GM12878 (cell line): ENCODE measurements around the gene HSF4. TPM values are rescaled to one million over a fixed set of nuclear protein-coding genes. Genes with fewer than 3 reads are reported as not detected.

Experiments
- ATAC-seq: fragments of 200-7000 bp; cut with Tn5 transposase; 3 replicates; pipeline ENCODE4 v1.9.1; 2020; ENCODE audit warnings: mild to moderate bottlenecking, moderate library complexity
- BruUV-seq: library from RNA; stranded (reverse); fragments of 400-500 nt; replicated peaks from 2 replicates; lab custom pipeline; 2021; lab: Mats Ljungman, UMichigan
- CTCF ChIA-PET: fragments of 300-600 bp; sonication (Branson Sonifier 250); formaldehyde crosslinking; extraction: SDS; loops from one replicate; lab custom pipeline; 2021; ENCODE audit warnings: inconsistent platforms; lab: Yijun Ruan, JAX
- POLR2A ChIA-PET: fragments of 350-600 bp; formaldehyde crosslinking; extraction: SDS; loops from one replicate; lab custom pipeline; 2021; ENCODE audit warnings: inconsistent platforms; lab: Charles Lee
- RAD21 ChIA-PET: fragments of 300-600 bp; sonication (Branson Sonifier 250); formaldehyde crosslinking; loops from one replicate; lab custom pipeline; 2023; ENCODE audit warnings: antibody characterized with exemption; ENCODE audit not compliant: unreplicated experiment; lab: Charles Lee
- SMC1A ChIA-PET: fragments of 300-600 bp; sonication (Branson Sonifier 250); formaldehyde crosslinking; loops from one replicate; lab custom pipeline; 2023; ENCODE audit not compliant: unreplicated experiment, uncharacterized antibody; lab: Charles Lee
- DNase-seq: peaks from one replicate; pipeline ENCODE4 v3.0.0-alpha.2; 2011; ENCODE audit warnings: low read depth, low spot score
- FAIRE-seq: peaks from 3 replicates; lab custom pipeline; 2011; peaks lifted over from hg19 to GRCh38; lab: Jason Lieb, UNC
- H2AFZ ChIP-seq: 2 replicates; pipeline ENCODE4 v1.6.0; 2011; ENCODE audit warnings: low read depth, low read length, control low read depth; ENCODE audit not compliant: control insufficient read depth
- H3K27ac ChIP-seq: 2 replicates; pipeline ENCODE4 v1.5.1; 2011; ENCODE audit warnings: control low read depth; ENCODE audit not compliant: control insufficient read depth, insufficient read depth
- H3K27me3 ChIP-seq, 2 experiments: replicated peaks in 1 of 2; 2 replicates each; pipeline versions ENCODE4 v1.6.0 to v1.6.1; 2011; ENCODE audit warnings: low read length in 1 of 2; ENCODE audit not compliant: control insufficient read depth in 2 of 2, insufficient read depth in 2 of 2
- H3K36me3 ChIP-seq, 2 experiments: 2 replicates each; pipeline ENCODE4 v1.5.1; 2011; ENCODE audit warnings: low read length in 1 of 2; ENCODE audit not compliant: control insufficient read depth in 2 of 2, insufficient read depth in 2 of 2
- H3K4me1 ChIP-seq: 2 replicates; pipeline ENCODE4 v1.6.1; 2011; ENCODE audit warnings: mild to moderate bottlenecking, low read length, moderate library complexity, mixed read lengths; ENCODE audit not compliant: control insufficient read depth, insufficient read depth
- H3K4me2 ChIP-seq: 2 replicates; pipeline ENCODE4 v1.6.0; 2011; ENCODE audit warnings: control low read depth; ENCODE audit not compliant: control insufficient read depth, insufficient read depth
- H3K4me3 ChIP-seq: fragments of 200-600 bp; sonication (generic); 2 replicates; pipeline ENCODE4 v1.5.1; 2016
- H3K79me2 ChIP-seq: 2 replicates; pipeline ENCODE4 v1.6.0; 2011; ENCODE audit warnings: low read length; ENCODE audit not compliant: control insufficient read depth, insufficient read depth
- H3K9ac ChIP-seq: 2 replicates; pipeline ENCODE4 v1.8.0; 2011; ENCODE audit warnings: low read length, control low read depth, mixed read lengths; ENCODE audit not compliant: control insufficient read depth, insufficient read depth
- H3K9me3 ChIP-seq: replicated peaks from 3 replicates; pipeline ENCODE4 v1.5.1; 2011; ENCODE audit warnings: mild to moderate bottlenecking, low read length; ENCODE audit not compliant: control insufficient read depth, insufficient read depth
- H4K20me1 ChIP-seq: 2 replicates; pipeline ENCODE4 v1.6.0; 2011; ENCODE audit not compliant: control insufficient read depth, insufficient read depth
- BMI1 ChIP-seq: fragments of 450-650 bp; IDR thresholded peaks from 2 replicates; pipeline ENCODE4 v1.6.1; 2016; ENCODE audit warnings: mild to moderate bottlenecking, moderate library complexity, borderline replicate concordance
- CEBPB ChIP-seq, 2 experiments: fragments of 150-350 bp in 1 of 2; IDR thresholded peaks; 2 replicates each; pipeline ENCODE4 v1.6.1; 2012 to 2014; ENCODE audit warnings: low read depth in 2 of 2, low read length in 2 of 2, borderline replicate concordance in 1 of 2, inconsistent platforms in 1 of 2
- CEBPZ ChIP-seq: fragments of 150-350 bp; IDR thresholded peaks from 2 replicates; pipeline ENCODE4 v1.6.1; 2016; ENCODE audit warnings: low read depth, low read length
- E2F4 ChIP-seq: IDR thresholded peaks from 2 replicates; pipeline ENCODE4 v1.6.1; 2012; ENCODE audit warnings: low read depth, low read length, improper control_type of control experiment
- E2F8 ChIP-seq: fragments of 450-650 bp; IDR thresholded peaks from 2 replicates; pipeline ENCODE4 v1.6.1; 2018; ENCODE audit warnings: mild to moderate bottlenecking, low read depth, moderate library complexity; ENCODE audit not compliant: partially characterized antibody
- EGR1 ChIP-seq, 2 experiments: IDR thresholded peaks; 1 replicate in 1 of 2; 2 replicates in 1 of 2; pipeline ENCODE4 v1.6.1; 2011 to 2012; ENCODE audit warnings: low read depth in 2 of 2, low read length in 2 of 2, borderline replicate concordance in 1 of 2, mild to moderate bottlenecking in 1 of 2, moderate library complexity in 1 of 2
- EZH2 ChIP-seq: IDR thresholded peaks from 2 replicates; pipeline ENCODE4 v1.6.1; 2012; ENCODE audit warnings: low read depth, mild to moderate bottlenecking, control low read depth, inconsistent platforms, low read length, borderline replicate concordance; ENCODE audit not compliant: control insufficient read depth
- HSF1 ChIP-seq: fragments of 150-350 bp; IDR thresholded peaks from 2 replicates; pipeline ENCODE4 v1.6.1; 2014; ENCODE audit warnings: mild to moderate bottlenecking, low read depth, low read length
- MEF2B ChIP-seq: fragments of 450-650 bp; IDR thresholded peaks from 2 replicates; pipeline ENCODE4 v1.6.1; 2018; ENCODE audit warnings: mild to moderate bottlenecking, moderate library complexity; ENCODE audit not compliant: partially characterized antibody, poor library complexity, severe bottlenecking
- NR2F1 ChIP-seq: fragments of 450-650 bp; conservative IDR thresholded peaks from 2 replicates; pipeline ENCODE4 v1.6.1; 2017; ENCODE audit warnings: mild to moderate bottlenecking
- POLR2AphosphoS5 ChIP-seq: IDR thresholded peaks from 2 replicates; pipeline ENCODE4 v1.6.1; 2011; ENCODE audit warnings: mild to moderate bottlenecking, low read length, inconsistent platforms
- RAD51 ChIP-seq: fragments of 450-650 bp; IDR thresholded peaks from 2 replicates; pipeline ENCODE4 v1.6.1; 2016; ENCODE audit warnings: moderate library complexity, mild to moderate bottlenecking, inconsistent platforms
- RB1 ChIP-seq: fragments of 450-650 bp; formaldehyde crosslinking; IDR thresholded peaks from 2 replicates; pipeline ENCODE4 v1.6.1; 2017; ENCODE audit warnings: mild to moderate bottlenecking, borderline replicate concordance
- TCF7 ChIP-seq: IDR thresholded peaks from 2 replicates; pipeline ENCODE4 v1.6.1; 2014; ENCODE audit warnings: antibody characterized with exemption, borderline replicate concordance
- in situ Hi-C: fragments of 300-500 bp; cut with MboI; formaldehyde crosslinking; loops from 9 replicates; pipeline ENCODE4 v1.14.3; 2018; ENCODE audit warnings: mixed read lengths
- intact Hi-C: fragments of 100-400 bp; cut with micrococcal nuclease; formaldehyde crosslinking; loops from one replicate; pipeline ENCODE4 v1.14.2; 2022; ENCODE audit not compliant: unreplicated experiment
- polyA plus RNA-seq, 11 experiments: library from polyadenylated mRNA; depleted of rRNA in 4 of 11; unstranded in 6 of 11; stranded (reverse) in 5 of 11; fragments of >200 nt; fragmentation: Nextera tagmentation in 4 of 11; fragmentation: Illumina TruSeq in 1 of 11; extraction: Ambion mirVana in 4 of 11; extraction: Trizol in 1 of 11; gene quantifications; 1 replicate in 1 of 11; 2 replicates in 10 of 11; pipeline versions ENCODE4 v1.2.1 to v1.2.3, GENCODE V29; 2011 to 2016; ENCODE audit warnings: inconsistent platforms in 2 of 11, missing spikeins in 2 of 11, low read depth in 1 of 11
- total RNA-seq, 4 experiments: library from RNA; depleted of rRNA in 3 of 4; stranded (reverse); fragments of >200 nt in 3 of 4; fragmentation: Illumina TruSeq in 1 of 4; extraction: Trizol in 1 of 4; gene quantifications; 2 replicates each; pipeline versions ENCODE4 v1.2.1 to v1.2.3, GENCODE V29; 2013 to 2021

Gene HSF4
- total and polyA plus RNA-seq, 10 of the 15 experiments (the other 5 are each of a cell fraction or from before 2014, with no cell fraction given) = 0.31 to 9.9 (median 2.6) TPM; not detected in 1

- Histone ChIP-seq H3K27me3 (no peaks in the 10 kb centered on the region), H3K4me2 (no peak overlapping the region), H3K79me2 (no peaks in the 10 kb centered on the region), H3K9ac (no peak overlapping the region), H3K4me1 (no peaks in the 10 kb centered on the region), H3K4me3 (no peak overlapping the region), H3K27ac (no peak overlapping the region), H3K9me3 (no peaks in the 10 kb centered on the region), H4K20me1 (no peaks in the 10 kb centered on the region), H2AFZ (no peak overlapping the region), H3K36me3 (peaks cover 6 to 10% of the 10 kb centered on the region in 2 experiments)
- RAD21 ChIA-PET = interaction anchor here (1.1 kb wide), 1 partner anchor 109 kb away, joined by 3 read pairs; no protein-coding TSS in a partner anchor
- POLR2A ChIA-PET = interaction anchor here (0.5 kb wide), 1 partner anchor 100 kb away, joined by 4 read pairs; no protein-coding TSS in a partner anchor
- ATAC-seq = no peak
- BruUV-seq = no TSS peak
- no peak for DNase-seq
- FAIRE-seq = no peak
- CTCF ChIA-PET = interaction anchor here (0.6 to 1.9 kb wide), 5 partner anchors 13 to 110 kb away, joined by 3 to 5 read pairs (median 3); no protein-coding TSS in a partner anchor
- in situ Hi-C loops (no loop called here), intact Hi-C loops (no loop called here)
- SMC1A ChIA-PET = interaction anchor here (1.6 kb wide), 1 partner anchor 10 kb away, joined by 5 read pairs; no protein-coding TSS in a partner anchor
- TF ChIP-seq RB1 = no peak
- no peak for TF ChIP-seq HSF1
- no peak for TF ChIP-seq RAD51
- TF ChIP-seq MEF2B = no peak
- no peak for TF ChIP-seq EZH2
- TF ChIP-seq BMI1 = no peak
- TF ChIP-seq EGR1 (IDR thresholded peaks at IDR 0.05; ENCODE audit: borderline replicate concordance in 1 of 2, low read depth in 2 of 2, low read length in 2 of 2) = no peak
- no peak for TF ChIP-seq E2F8
- no peak for TF ChIP-seq NR2F1
- no peak for TF ChIP-seq E2F4
- no peak for TF ChIP-seq TCF7
- no peak for TF ChIP-seq CEBPZ
- TF ChIP-seq POLR2AphosphoS5 = no peak
- TF ChIP-seq CEBPB (IDR thresholded peaks at IDR 0.05; ENCODE audit: borderline replicate concordance in 1 of 2, low read depth in 2 of 2, low read length in 2 of 2) = no peak
Observed at GRCh38 chr16:67128417-67128816, 36.1 kb upstream of the HSF4 start.
